ENCODE data around the gene WDR4.

GRCh38 chr21:42861311-42861847 lies 18.0 kb downstream of the WDR4 start:
- no peak for TF ChIP-seq USF1 (IDR thresholded peaks at IDR 0.05; ENCODE audit: borderline replicate concordance, low read depth)
- TF ChIP-seq MAX (IDR thresholded peaks at IDR 0.05; ENCODE audit: low read depth), result no peak
- TF ChIP-seq YY1 (IDR thresholded peaks at IDR 0.05; ENCODE audit: low read depth), result no peak
